Measurements from ENCODE around the gene FCRL4.
"Not testable (repeated sequence)": the region's sequence is repeated elsewhere in the genome, so short reads cannot be mapped to it uniquely, and the experiment has no call there.

- TF ChIP-seq CTCF (conservative IDR thresholded peaks at IDR 0.05; ENCODE audit: low read length); EZH2phosphoT487 (IDR thresholded peaks at IDR 0.05; ENCODE audit: borderline replicate concordance): not testable (repeated sequence)
Observed at GRCh38 chr1:157548081-157548480, 49.8 kb downstream of the FCRL4 start.

Data from Loucy (cell line).